GM12874 (cell line): ENCODE data around the gene UBTD2.

Source experiments
- CTCF ChIP-seq: IDR thresholded peaks from 2 replicates; pipeline ENCODE4 v1.5.1; 2011; ENCODE audit warnings: low read depth, mild to moderate bottlenecking, control low read depth, low read length, moderate library complexity; ENCODE audit not compliant: insufficient read depth

The UBTD2 gene

GRCh38 chr5:172162323-172162986, 121.1 kb downstream of the UBTD2 start:
- no peak for TF ChIP-seq CTCF

- no peak for TF ChIP-seq CTCF
Observed at GRCh38 chr5:172160506-172160905, 123.1 kb downstream of the UBTD2 start.
